NCI-H128 (cell line): ENCODE results near the gene NKX3-2.

Source experiments
- DNase-seq: peaks from one replicate; lab custom pipeline; 2025; ENCODE audit not compliant: unreplicated experiment; lab: John Stamatoyannopoulos, UW

Gene NKX3-2

GRCh38 chr4:13534344-13535063, 9.8 kb downstream of the NKX3-2 start:
- DNase-seq: no peak

DNA sequence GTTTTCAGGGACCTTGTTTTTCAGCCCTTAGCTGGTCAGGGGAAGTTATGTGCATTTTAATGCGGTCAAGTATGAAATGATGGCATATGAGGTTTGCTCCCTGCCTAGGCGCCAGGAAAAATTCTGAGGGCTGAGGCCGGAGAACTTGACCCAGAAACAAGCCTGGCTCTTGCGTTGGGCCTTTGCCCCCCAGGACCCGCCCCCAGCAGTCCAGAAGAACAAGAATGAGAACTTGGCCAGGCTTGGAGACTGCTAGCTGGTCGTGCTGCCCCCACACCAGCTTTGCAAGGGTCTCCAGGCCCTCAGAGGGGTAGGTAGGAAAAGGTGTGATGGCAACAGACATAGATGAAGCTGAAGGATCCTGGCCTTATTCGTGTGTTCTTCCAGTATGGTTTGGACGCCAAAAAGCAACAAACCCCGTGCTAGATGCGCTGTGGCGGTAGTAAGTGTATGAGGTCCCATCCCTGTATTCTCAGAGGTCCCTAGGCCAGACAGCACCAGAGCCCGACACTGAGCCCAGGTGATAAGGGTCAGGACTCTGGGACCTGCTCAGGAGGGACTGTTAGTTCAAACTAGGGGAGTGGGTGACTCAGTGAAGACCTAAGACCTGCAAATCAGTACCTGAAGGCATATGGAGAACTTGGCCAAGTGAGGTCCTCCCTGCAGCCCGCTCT, 10.5 kb downstream of the NKX3-2 start:
- DNase-seq: no peak

GRCh38 chr4:13531625-13531998, 12.7 kb downstream of the NKX3-2 start:
- DNase-seq: no peak

- DNase-seq: no peak
Observed at GRCh38 chr4:13530823-13531624, 13.3 kb downstream of the NKX3-2 start.

GRCh38 chr4:13529128-13529919, 15.0 kb downstream of the NKX3-2 start:
- no peak for DNase-seq

GRCh38 chr4:13528821-13529127, 15.5 kb downstream of the NKX3-2 start:
- DNase-seq: no peak

GRCh38 chr4:13527981-13528820, 16.1 kb downstream of the NKX3-2 start:
- no peak for DNase-seq

DNA sequence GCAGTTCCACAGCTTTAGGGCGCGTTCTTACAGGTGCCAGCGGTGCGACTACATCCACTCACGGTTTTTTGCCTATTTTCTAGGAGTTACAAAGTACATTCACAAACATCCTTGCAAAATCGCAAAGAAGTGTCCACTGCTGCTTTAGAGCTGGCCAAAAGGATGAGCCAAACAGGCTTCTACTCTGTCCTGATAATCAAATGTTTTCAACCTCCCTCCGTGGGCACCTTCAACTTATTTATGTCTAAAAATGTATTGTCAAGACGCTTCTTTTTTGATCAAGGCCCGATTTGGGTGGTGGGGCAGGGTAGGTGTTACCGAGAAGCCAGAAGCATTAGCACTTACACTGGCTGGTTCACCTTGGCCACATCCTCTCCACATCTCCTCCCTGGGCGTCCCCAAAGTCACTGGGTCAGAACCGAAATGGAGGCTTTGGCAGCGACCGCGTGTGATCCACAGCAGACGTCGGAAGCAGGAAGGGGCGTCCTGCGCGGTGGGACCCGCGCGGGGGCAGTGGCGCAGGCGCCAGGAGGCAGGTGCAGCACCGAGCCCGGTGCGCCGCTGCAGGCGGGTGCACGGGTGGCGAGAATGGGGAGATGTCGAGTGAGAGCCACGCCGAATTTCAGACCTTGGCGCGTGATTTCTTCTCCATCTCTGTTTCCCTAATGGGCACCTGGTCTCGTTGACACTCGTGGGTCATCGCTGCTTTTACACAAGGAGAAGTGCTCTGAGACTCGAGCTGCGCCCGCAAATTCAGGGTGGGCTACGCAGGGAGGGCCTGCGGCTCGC, 16.9 kb downstream of the NKX3-2 start:
- DNase-seq: no peak

DNA sequence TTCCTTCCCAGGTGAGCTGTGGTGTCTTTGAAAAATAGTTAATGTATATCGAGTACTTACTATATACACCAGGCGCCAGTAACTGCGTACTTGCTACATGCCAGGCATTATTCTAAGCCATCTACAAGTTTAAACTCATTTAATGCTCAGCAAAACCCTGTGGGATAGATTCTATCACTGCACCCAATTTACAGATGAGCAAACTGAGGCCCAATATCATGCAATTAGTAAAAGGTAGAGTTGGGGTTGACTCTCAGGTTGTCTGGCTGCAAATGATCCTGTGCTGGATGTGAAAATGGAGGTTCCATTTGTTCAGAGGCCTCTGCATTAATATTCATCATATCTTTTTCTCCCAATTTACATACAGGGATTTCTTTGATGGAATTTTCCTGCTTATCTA, 17.6 kb downstream of the NKX3-2 start:
- no peak for DNase-seq

DNA sequence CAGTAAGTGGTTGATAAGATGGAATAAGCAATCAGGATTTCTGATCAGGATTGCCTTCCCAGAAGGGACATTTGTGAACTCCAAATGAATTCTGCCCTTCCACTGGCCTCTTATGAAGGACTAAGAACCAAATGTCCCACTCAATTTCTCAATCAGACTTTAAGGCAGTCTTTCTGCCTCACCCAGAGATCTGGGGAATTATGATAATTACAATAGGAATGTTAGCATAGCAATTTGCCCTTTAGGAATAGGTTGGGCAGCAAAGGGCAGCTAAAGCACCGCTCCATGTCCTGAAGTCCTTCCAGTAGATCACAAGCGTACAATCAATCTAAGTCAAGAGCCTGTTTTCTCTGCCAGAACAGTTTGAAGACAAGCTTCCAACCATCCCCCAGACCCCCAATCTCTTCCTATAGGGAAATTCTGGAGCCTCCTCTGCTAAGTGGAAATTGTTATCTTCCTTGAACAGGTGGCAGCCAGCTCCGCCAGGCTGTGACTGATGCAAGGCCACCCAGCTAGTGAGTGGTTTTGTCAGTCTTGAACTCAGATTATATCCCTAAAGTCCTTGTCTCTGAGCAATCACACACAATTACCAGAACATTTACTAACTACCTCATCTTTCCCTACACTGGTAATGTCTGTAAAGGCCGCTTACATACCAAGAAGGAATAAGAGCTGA, 18.6 kb downstream of the NKX3-2 start:
- no peak for DNase-seq

GRCh38 chr4:13524504-13525243, 19.6 kb downstream of the NKX3-2 start:
- DNase-seq: no peak

DNA sequence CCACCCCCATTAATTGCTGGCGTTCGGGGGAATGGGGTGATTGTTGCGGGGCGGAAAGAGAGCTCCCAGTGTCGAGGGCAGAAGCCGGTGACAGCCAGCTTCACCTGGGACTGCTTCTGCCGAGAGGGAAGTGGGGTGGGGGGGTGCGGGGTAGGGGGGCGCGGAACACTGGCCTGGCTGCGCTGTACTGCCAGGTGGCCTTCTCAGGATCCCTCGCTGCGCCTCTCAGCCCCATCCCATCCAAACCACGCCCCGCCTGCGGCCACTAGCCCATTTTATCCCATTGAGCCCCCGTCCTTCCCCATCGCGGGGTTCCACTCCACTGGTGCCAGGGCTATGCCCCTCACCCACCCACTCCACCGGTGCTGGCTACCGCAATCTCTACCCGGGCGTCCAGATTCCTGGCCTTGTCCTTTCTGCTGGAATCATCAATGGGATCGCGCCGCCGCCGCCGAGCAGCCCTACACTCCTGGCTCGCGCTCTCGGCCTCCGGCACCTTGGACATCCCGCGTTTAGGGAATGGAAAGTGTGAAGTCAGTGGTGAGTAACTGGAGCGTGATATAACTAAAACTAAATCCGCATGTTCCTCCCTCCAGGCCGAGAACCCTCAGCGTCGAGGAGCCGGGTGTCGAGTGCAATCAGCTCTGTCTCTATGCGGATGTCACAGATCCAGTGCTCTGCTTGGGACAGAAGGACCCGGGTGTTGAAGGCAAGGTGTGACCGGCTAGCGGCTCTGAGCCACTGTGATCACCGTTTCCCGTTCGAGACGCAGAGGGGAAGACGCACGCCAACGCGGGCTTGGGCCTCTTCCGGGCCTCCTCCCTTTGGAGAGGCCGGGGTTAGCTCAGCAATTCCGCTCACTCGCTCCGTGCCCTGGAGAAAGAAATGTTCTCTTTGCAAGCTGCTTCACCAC, 20.5 kb downstream of the NKX3-2 start:
- no peak for DNase-seq

GRCh38 chr4:13523105-13523477, 21.2 kb downstream of the NKX3-2 start:
- DNase-seq: no peak

GRCh38 chr4:13522282-13523104, 21.8 kb downstream of the NKX3-2 start:
- DNase-seq: no peak

DNA sequence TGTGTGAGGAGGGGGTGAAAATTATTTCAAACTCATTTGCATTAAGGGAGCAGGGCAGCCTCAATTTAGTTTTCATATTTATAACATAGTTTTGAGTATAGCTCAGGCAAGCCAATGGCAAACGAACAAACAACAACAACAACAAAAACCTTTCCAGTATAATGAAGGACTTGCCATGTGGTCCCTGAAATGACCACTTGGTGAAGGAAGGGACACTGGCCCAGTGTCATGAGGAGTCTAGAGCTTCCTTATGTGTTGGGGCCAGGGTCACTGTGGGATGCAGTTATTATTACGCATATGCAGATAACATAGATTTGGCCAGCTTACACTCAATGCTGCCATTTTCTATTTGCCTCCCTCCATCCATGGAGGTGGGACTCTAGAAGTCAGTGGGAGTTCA, 23.3 kb downstream of the NKX3-2 start:
- DNase-seq: no peak

GRCh38 chr4:13516315-13516860, 27.9 kb downstream of the NKX3-2 start:
- no peak for DNase-seq
